ENCODE results near the gene SDHAF4. TPM values are rescaled to one million over a fixed set of nuclear protein-coding genes. Genes with fewer than 3 reads are reported as not detected.

Gene SDHAF4
- 5.0 and 5.2 TPM in 2 replicates for total RNA-seq

DNA sequence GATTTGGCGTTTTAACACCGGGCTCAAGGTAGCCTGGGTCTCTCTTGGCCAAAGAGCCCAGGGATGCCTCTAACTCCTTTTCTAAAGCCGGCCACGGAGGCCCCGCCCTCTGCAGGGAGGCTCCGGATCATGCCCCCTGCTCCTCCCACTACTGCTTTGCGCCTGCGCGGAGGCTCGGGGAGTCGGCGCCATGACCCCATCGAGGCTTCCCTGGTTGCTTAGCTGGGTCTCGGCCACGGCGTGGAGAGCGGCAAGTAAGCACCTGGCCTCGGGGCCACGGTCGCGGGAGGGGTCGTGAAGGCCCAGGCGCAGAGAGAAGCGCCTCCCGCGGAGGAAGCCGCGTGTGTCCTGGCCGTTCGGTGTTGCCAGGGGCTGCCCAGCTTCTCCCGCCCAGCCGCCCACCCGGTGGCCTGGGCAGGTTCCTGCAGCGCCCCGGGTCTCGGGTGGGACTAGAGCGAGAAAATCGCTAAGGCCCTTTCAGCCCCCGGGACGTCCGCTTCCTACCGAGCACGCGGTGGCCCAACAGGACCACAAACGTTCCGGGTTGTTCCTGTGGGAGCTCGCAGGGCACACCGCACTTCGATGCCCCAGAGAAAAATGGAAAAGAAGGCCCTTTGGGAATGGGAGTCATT, at the start of gene SDHAF4:
Gene SDHAF4, plus strand, starts transcription at position 180 of the 632 bp plus-strand sequence. Its CDS starts 11 bp downstream, at position 191.

Other genes starting within 250 kb of the SDHAF4 start
- 14.6 and 21.3 TPM in 2 replicates for gene FAM135A, start 153.4 kb upstream of the SDHAF4 start, total RNA-seq
- 18.5 and 22.0 TPM in 2 replicates for gene SMAP1, start 101.0 kb downstream of the SDHAF4 start, total RNA-seq